ENCODE data around the gene PAFAH1B2.
"Not testable (repeated sequence)": the region's sequence is repeated elsewhere in the genome, so short reads cannot be mapped to it uniquely, and the experiment has no call there.

GRCh38 chr11:117208710-117209109 lies 64.6 kb downstream of the PAFAH1B2 start:
- TF ChIP-seq EZH2, EZH2phosphoT487 (IDR thresholded peaks at IDR 0.05): not testable (repeated sequence)
- TF ChIP-seq, protein P1, sequence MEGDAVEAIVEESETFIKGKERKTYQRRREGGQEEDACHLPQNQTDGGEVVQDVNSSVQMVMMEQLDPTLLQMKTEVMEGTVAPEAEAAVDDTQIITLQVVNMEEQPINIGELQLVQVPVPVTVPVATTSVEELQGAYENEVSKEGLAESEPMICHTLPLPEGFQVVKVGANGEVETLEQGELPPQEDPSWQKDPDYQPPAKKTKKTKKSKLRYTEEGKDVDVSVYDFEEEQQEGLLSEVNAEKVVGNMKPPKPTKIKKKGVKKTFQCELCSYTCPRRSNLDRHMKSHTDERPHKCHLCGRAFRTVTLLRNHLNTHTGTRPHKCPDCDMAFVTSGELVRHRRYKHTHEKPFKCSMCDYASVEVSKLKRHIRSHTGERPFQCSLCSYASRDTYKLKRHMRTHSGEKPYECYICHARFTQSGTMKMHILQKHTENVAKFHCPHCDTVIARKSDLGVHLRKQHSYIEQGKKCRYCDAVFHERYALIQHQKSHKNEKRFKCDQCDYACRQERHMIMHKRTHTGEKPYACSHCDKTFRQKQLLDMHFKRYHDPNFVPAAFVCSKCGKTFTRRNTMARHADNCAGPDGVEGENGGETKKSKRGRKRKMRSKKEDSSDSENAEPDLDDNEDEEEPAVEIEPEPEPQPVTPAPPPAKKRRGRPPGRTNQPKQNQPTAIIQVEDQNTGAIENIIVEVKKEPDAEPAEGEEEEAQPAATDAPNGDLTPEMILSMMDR (IDR thresholded peaks at IDR 0.05) = peak; percentile 5
